NCI-H526 treated with DMSO at 0.1 percent for 48 hours (cell line): ENCODE results near the gene IRF5.

ENCODE experiments used
- DNase-seq: peaks from one replicate; lab custom pipeline; 2025; lab: John Stamatoyannopoulos, UW

Gene IRF5

GRCh38 chr7:128937647-128938543, at the start of gene IRF5:
Gene IRF5 (plus strand): TSS chr7:128937927. CDS start chr7:128942082, 4,155 bp downstream.
- peak; percentile 56 for DNase-seq

GRCh38 chr7:128888039-128888755, 49.5 kb upstream of the IRF5 start:
- no peak for DNase-seq

- DNase-seq = no peak
These were observed 49.0 kb upstream of the IRF5 start for GRCh38 chr7:128888756-128889095.

GRCh38 chr7:128889121-128889520, 48.6 kb upstream of the IRF5 start:
- DNase-seq = no peak

GRCh38 chr7:128890306-128891109, 47.2 kb upstream of the IRF5 start:
- no peak for DNase-seq

- DNase-seq = no peak
These were observed 46.4 kb upstream of the IRF5 start for GRCh38 chr7:128891110-128891941.

- DNase-seq = no peak
These were observed 45.8 kb upstream of the IRF5 start for GRCh38 chr7:128891942-128892269.

- DNase-seq = no peak
These were observed 45.0 kb upstream of the IRF5 start for GRCh38 chr7:128892521-128893250.

GRCh38 chr7:128893251-128894100, 44.3 kb upstream of the IRF5 start:
- no peak for DNase-seq

GRCh38 chr7:128894101-128894440, 43.7 kb upstream of the IRF5 start:
- no peak for DNase-seq

- DNase-seq = no peak
These were observed 42.4 kb upstream of the IRF5 start for GRCh38 chr7:128895320-128895719.

GRCh38 chr7:128899392-128899791, 38.3 kb upstream of the IRF5 start:
- DNase-seq = no peak

GRCh38 chr7:128900237-128900636, 37.5 kb upstream of the IRF5 start:
- DNase-seq = no peak

- DNase-seq = no peak
These were observed 34.8 kb upstream of the IRF5 start for GRCh38 chr7:128902761-128903585.

- no peak for DNase-seq
These were observed 33.9 kb upstream of the IRF5 start for GRCh38 chr7:128903621-128904361.

- peak; percentile 36 for DNase-seq
These were observed 33.1 kb upstream of the IRF5 start for GRCh38 chr7:128904381-128905197.

- DNase-seq = no peak
These were observed 31.5 kb upstream of the IRF5 start for GRCh38 chr7:128906001-128906765.
